HG02852 (cell line): ENCODE results near the gene MBOAT7.

Source experiments
- ATAC-seq: cut with Tn5 transposase; IDR thresholded peaks from one replicate; pipeline ENCODE4 v1.9.1; 2021; ENCODE audit warnings: mild to moderate bottlenecking, moderate library complexity; ENCODE audit not compliant: unreplicated experiment

MBOAT7 gene

DNA sequence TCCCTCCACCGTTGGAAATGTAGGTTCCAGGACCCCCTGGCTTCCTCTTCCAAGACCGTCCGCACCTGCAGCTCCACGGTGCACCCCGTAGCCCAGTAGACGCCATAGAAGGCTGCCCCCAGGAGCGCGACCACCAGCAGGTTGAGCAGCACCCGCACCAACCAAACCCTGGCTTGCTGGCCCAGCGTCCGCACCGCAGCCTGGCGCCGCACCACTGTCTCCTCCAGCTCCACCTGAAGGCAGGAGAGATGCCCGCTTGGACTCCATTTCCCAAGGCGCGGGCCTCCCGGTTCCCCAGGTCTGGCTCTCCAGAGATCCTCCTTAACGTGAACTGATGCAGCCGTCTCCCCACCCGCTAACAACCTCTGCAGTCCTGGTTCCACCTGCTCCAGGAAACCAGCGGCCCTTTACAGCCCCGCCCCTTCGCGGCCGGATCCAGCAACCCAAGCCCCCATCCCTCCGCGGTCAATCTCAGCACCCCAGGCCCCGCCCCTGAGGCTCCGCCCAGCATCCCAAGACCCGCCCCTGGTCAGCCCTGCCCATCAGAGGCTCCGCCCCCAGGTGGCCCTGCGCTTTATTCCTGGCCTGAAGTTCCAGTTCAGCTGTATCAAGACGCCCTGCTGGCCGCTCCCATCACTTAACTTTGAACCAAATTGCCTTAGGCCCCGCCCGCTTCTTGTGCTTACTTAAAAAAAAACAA, 24.9 kb downstream of the MBOAT7 start:
- ATAC-seq, result no peak

DNA sequence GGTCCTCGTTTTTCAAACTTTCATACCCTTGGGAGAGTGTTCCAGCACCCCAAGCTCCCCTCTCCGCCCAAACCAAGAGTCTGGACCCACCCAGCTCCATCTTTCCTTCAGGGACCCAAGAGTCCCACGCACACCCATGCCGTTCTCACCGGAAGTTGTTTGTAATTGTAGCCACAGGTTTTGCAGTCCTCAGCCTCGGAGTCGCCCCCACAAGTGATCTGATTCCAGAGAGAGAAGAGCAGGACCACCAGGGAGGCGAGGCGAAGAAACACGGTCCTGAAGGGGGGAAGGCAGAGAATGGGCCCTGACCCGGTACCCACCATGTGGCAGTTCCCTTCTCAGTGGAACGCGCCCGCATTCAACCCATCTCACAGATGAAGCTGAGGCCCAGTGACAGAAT, 26.5 kb downstream of the MBOAT7 start:
- no peak for ATAC-seq

DNA sequence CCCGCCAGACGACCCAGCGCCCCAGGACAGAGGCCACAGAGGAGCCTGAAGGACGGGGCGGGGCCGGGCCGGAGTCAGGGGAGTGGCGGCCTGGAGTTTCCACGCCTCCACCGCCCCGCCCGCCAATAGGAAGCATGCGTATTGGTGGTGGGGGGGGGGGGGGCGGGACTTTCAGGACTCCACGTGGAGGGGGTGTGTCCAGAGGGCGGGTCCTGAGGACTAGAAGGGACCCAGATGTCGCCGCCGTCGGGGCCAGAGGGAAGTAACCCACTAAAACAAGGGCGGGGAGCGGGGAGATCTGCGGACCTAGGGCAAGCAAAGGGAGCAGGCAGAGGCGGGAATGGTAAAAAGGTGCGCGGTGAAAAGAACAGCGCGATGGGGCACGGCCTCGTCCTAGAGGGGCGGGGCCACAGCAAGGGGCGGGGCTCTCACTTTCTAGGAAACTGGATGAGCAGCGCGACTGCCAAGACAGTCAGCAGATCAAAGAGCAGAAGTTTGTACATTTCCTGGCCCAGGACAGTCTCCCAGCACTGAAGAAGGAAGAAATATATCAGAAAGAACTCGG, 27.1 kb downstream of the MBOAT7 start:
- ATAC-seq, result no peak

DNA sequence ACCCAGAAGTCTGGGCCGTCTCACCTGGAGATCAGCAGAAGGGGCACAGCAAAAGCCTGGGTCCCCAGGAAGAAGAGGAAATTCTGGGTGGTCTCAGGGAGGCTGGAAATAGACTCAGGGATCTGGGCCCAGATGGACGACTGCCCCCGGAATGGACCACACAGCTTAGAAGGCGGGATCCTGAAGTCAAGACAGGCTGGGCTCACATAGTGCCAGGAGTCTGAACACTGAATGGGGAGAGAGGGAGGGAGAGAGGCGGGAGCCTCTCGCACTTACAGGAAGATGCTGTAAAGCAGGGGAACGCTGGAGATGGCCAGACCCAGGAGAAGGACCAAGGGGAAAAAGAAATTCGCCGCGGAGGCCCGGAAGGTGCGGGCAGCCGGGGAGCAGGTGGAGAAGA, 28.5 kb downstream of the MBOAT7 start:
- ATAC-seq, result no peak

DNA sequence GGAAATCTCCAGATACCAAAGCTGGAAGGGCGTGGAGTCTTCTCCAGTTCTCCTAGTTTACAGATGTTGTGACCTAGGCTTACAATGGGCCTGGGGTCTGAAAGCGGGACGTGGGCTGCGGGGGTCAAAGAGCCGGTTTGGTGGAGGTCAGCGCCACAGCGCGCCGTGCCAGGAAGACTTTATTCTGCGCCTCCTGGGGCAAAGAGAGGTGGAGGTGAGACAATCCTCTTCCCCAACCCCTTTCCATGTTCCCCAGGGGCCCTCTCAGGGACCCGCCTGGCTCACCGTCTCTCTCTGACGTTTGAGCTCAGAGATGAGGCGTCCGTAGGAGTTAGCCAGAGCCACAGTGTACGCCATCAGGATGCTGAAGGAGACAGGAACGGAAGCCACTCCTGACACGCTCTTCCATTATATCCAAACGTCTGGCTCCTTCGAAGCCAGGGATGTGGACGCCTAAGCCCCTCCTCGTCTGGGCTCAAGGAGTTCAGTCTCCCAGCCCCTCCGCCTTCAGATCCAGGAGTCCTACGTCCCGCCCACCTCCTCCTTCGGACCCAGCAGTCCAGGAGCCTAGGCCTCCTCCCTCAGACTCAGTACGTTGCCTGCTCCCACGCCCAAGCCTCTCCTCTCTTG, 29.1 kb downstream of the MBOAT7 start:
- peak; percentile 2 for ATAC-seq

DNA sequence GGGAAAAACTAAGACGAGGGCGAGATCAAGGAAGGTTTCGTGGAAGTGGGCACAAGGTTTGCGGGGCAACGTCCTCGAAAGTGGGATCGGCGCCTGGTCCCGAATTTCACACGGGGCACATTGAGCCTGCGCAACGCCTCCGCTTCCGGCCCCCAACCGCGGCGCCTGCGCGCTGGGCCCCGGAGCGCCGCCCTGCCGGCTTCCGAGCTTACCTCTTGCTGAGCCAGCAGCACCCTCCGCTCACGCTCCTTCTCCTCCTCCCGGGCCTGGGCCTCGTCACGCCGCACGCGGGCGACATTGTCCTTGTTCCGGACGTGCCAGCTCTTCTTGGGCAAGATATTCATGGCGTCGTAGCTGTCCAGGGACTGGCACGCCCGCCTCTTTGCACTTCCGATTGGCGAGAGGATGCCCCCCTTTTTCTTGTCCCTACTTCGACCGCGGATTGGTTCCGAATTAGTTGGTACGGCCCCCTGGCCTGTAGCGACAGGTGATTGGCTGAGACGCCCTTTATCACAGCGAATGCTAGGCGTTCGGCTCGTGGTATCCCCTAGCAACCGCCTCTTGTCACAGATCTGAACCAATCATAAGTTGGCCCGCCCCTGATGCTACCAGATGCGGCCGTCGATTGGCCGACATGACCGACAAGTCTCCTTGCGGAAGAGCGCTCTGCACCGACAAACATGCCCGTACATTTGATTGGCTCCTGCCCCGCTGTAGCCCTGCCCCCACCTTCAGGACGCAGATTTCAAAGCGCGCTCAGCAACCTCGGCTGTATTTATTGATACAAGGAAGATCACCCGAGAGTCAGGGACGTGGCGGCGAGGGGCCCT, 29.8 kb downstream of the MBOAT7 start, which contains the start of gene LENG1:
Gene LENG1, minus strand, starts transcription at position 370 of the 830 bp plus-strand sequence. Its CDS starts 26 bp downstream, at position 344.
- ATAC-seq, result peak; percentile 89

DNA sequence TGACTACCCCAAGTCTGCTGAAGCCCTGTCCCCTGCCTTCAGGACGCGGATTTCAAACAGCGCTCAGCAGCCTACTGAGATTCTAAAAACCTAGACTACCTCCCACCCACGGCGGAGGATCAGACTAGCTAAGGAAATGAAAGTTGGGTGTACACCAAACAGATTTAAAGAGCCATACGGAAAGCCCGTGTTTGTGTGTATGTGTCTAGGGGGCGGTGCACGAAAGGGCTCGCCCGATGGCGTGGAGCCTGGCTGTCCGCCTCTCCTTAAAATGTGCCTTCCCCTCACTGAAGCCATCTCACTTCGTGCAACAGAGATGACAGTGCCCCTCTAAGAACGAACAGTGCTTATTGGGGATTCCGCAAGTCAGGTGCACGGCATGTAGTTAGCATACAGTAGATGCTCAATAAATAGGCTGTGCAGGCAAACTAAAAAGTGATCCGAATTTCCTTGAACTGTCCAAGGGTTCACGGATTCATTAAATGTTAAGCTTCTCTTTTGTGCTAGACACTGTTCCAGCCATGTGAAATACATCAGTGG, 30.5 kb downstream of the MBOAT7 start:
- ATAC-seq, result no peak

DNA sequence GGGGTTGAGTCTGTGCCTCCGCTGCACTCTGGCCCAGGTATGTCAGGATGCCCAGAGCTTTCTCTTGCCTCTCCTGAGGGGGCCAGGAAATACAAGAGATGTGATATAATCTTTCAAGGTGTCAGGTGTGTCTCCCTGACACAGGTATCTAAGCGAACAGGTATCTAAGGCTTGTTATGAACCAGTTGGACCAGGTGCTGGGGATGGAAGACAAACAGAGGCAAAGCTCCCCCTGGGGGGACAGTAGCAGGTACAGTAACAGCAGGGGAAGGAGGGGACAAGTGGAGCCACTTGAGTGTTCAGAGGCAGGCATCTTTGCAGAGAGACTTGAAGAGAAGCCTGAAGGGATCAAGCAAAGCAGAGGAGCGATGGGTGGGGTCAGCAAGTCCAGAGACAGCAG, 32.4 kb downstream of the MBOAT7 start:
- ATAC-seq, result no peak

DNA sequence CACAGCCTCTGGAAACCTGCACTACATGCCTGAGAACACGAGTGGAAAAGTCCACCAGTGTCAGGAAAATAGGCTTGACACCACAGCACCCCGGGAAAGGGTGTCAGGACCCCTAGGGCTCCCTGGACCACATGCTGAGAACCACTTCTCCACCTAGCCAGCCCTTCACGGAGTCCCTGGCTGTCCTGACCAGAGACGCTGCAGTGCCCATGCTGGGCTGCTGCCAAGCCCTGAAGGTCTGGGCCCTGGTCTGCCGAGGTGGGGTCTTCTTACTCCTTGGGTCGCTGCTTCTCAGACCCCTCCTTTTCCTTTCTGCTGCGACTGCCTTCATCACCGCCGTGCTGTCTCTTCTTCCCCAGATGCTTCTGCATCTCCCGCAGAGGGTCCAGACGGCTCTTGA, 32.9 kb downstream of the MBOAT7 start:
- ATAC-seq, result no peak

DNA sequence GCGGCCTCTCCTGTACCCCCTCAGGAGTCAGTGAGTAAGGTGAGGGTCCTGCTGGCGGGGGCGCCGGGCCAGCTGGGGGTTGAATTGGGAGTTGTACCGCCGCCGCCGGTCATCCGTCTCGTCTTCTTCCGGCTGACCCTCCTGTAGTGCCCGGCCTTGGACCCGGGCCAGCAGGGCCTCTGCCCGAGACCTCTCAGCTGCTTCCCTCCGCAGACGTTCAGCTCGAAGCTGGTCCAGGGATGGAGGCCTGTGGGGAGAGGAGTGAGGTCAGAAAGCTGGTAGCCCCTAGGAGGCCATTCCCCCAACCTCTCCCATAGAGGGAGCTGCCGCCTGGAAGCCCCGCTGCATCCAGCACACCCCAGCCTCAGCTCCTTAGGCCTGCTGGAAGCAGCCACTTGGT, 33.7 kb downstream of the MBOAT7 start:
- ATAC-seq, result no peak

DNA sequence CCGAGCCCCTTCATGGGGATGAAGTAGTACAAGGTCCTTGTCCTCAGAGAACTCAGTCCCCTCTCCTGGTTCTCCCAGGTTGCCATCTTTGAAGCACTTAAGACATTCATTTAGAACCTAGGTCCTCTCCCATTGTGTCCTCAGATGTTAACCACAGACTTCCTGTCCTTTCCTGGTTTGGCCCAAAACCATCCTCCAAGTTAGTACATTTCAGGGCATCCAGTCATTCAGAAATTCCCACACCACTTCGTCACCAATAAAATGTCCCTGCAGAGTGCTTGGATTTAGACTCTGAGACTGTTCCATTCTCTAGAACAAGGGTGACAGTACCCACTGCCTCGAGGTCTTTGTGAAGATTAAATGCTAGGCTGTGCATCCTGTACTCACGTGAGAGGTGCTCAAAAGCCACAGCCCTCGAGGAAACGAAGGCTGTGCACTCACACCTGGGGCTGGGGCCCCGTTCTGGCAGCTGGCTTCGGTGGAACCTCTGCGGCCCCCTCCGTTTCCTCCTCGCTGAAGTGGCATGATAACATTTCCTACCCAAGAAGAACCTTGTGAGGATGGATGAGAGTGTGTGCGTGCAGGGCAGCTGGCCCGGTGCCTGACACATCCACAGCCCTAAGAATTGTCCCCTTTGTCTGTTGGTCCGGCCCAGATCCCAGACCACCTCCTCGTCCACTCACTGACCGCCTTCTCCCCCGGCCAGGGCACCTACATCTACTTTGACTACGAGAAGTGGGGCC, 34.6 kb downstream of the MBOAT7 start:
- no peak for ATAC-seq

DNA sequence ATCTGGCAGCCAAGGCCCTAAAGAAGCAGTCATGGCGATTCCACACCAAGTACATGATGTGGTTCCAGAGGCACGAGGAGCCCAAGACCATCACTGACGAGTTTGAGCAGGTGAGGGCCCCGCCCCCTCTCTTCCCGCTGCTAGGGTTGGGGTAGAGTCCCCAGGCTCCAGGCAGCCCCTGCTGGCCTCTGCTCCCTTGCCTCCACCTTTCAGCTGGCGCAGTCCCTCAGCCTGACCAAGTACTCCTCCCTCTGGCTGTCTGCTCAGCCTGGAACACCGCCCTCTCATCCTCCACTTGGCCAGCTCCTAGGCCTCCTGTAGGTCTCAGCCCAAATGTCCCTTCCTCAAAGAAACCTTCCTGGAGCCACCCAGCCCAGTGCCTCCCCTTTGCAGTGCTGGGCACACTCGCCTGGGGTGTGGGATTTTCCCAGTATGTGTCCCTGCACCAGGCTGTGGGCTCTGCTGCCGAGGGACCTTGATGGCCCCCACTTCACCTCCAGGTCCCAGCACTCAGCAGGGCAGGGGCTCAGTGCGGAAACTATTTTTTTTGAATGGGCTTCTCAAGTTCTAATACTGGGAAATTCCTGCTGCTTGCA, 35.6 kb downstream of the MBOAT7 start:
- no peak for ATAC-seq

DNA sequence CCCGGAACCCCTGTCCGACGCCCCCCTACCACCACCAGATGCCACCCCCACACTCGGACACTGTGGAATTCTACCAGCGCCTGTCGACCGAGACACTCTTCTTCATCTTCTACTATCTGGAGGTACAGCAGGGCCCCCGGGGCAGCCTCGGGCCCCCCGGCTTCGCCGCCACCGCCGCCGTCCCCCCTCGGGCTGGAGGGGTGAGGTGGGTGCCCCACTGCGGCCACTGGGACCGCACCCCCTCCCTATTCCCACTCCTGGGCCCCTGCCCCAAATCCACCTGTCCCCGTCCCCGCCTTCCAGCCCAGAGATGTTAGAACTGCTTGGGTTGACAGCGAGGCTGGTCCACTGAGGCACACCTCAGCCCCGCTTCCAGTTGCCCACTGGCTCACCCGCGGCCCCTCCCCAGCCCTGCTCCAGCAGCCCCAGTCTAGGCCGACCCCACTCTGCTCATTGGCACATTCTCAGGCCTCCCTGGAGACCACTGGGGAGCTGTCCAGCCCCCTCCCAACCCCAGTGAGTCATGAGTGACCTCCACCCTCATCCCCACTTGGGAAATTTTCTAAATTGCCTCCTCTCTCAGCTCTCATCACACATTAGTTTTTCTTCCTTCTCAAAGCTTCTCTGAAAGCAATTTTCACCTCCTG, 36.4 kb downstream of the MBOAT7 start:
- no peak for ATAC-seq

DNA sequence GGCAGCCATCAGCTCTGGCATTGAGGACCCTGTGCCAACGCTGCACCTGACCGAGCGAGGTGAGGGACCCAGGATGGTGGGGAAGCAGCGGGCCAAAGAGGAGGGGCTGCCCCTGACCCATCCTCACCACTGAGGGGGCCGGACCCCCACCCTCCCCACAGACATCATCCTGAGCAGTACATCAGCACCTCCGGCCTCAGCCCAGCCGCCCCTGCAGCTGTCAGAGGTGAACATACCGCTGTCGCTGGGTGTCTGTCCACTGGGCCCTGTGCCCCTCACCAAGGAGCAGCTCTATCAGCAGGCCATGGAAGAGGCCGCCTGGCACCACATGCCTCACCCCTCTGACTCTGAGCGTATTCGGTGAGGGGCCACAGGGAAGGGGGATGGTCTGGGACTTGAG, 37.1 kb downstream of the MBOAT7 start:
- no peak for ATAC-seq

DNA sequence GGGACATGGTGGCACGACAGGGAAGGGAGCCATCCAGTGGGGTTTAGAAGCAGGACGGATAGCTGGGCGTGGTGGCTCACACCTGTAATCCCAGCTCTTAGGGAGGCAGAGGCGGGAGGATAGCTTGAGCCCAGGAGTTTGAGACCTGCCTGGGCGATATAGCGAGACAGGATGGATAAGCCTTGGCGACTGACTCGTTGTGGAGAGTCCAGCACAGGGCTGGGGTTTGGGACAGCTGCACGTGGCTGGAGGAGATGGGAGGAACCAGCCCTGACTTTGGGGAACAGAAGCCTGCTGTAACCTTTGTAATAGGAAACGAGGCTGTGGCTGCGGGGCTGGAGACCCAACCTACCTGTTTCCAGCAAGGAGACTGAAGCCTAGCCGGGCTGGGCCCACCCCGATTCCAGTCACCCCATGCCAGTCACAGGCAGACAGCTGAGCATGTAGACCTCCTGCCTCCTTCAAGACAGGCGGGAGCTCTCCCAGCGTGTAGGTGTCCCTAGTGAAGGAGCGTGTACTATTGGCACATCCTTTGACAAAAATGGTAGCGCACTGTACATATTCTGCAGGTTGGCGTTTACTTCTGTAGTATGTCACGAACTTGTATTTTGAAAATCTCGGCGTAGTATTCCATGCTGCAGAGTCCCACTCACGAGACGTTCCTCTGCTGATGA, 37.9 kb downstream of the MBOAT7 start:
- no peak for ATAC-seq

DNA sequence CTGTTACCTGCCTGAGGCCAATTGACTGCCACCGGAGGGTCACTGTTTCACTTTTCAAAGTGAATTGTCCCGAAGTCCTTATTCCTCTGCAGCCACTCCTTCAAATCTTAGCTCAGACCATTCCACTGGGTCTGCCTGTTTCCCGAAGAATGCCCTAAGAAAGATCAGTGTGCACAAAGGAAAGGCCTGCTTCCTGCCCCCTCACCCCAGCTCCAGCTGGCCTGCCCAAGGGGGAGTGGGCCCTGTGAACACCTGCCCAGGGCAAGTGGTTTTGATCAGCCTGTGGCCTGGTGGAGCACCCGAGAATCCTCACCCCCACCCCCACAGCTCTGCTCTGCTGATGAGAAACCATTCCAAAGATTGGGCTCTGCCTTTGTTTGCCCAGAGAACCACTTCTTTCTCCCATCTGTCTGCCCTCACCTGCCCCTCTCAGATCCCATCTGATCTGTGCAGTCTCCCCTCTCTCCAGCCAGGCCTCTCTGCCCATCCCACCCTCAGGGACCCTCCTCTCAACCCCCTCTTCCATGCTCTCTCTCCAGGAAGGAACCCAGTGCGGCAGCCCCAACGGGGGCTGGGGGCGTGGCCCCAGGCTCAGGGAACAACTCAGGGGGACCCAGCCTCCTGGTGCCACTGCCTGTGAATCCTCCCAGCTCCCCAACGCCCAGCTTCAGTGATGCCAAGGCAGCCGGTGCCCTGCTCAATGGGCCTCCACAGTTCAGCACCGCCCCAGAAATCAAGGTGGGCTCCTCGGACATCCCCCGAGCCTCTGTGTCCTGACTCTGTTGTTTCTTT, 40.2 kb downstream of the MBOAT7 start:
- no peak for ATAC-seq

DNA sequence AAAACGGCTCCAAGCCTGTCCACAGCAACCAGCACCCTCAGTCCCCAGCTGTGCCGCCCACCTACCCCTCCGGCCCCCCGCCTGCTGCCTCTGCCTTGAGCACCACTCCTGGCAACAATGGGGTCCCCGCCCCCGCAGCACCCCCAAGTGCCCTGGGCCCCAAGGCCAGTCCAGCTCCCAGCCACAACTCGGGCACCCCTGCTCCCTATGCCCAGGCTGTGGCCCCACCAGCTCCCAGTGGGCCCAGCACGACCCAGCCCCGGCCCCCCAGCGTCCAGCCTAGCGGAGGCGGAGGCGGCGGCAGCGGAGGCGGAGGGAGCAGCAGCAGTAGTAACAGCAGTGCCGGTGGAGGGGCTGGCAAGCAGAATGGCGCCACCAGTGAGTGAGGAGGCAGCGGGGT, 41.2 kb downstream of the MBOAT7 start:
- no peak for ATAC-seq

DNA sequence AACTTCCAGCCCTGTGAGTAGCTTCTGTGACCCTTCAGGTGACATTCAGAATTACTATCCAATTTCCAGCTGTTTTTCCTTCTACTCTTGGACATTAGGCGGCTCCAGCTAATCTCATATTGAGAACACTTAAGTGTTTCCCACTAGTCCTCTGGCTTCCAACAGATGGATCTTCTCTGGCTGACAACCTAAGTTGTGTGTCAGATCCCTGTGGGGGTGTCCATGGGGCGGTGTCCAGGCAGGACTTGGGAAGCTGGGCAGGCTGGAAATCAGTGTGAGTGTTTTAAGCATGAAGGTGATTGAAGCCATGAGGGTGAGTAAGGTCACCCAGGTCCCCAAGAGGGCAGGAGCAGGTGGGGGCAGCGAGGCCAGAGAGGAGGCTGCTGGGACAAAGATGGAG, 41.7 kb downstream of the MBOAT7 start:
- no peak for ATAC-seq
